DND-41 (cell line): ENCODE results near the gene ERCC6.

Experiments
- EZH2 ChIP-seq: IDR thresholded peaks from 3 replicates; pipeline ENCODE4 v1.6.1; 2012; ENCODE audit warnings: borderline replicate concordance, low read depth, mild to moderate bottlenecking, moderate library complexity, low read length, inconsistent platforms; ENCODE audit not compliant: severe bottlenecking
- TF ChIP-seq, protein P1 (sequence below): IDR thresholded peaks from 2 replicates; pipeline ENCODE4 v1.5.1; 2012; ENCODE audit warnings: borderline replicate concordance, low read length, moderate library complexity, mild to moderate bottlenecking; ENCODE audit not compliant: poor library complexity, severe bottlenecking; ENCODE audit errors: extremely low read depth

DNA sequence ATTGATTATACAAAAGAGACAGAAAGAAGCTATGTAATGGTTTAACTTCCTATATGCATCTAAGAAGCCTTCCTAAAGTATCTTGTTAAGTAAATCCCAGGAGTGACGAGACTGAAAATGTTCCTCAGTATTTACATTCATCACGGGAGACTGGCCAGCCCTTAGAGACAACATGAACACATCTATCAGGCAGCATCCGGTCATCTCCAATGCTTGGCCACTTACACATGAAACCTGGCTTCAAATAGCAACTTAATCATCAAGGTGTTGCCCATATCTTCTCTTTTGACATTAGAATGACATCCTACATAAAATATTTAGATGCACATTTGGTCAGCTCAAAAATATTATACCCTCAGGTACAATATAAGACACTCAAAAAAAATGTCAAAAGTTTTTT is 33.8 kb downstream of the ERCC6 start:
- TF ChIP-seq, protein P1, sequence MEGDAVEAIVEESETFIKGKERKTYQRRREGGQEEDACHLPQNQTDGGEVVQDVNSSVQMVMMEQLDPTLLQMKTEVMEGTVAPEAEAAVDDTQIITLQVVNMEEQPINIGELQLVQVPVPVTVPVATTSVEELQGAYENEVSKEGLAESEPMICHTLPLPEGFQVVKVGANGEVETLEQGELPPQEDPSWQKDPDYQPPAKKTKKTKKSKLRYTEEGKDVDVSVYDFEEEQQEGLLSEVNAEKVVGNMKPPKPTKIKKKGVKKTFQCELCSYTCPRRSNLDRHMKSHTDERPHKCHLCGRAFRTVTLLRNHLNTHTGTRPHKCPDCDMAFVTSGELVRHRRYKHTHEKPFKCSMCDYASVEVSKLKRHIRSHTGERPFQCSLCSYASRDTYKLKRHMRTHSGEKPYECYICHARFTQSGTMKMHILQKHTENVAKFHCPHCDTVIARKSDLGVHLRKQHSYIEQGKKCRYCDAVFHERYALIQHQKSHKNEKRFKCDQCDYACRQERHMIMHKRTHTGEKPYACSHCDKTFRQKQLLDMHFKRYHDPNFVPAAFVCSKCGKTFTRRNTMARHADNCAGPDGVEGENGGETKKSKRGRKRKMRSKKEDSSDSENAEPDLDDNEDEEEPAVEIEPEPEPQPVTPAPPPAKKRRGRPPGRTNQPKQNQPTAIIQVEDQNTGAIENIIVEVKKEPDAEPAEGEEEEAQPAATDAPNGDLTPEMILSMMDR, result no peak
- no peak for TF ChIP-seq EZH2
